K562 (cell line): Measurements from ENCODE around the gene COCH.

ENCODE experiments used
- CTCF ChIP-seq, 3 experiments: IDR thresholded peaks in 2 of 3; conservative IDR thresholded peaks in 1 of 3; 2 replicates each; pipeline ENCODE4 v1.5.1; 2011 to 2012; ENCODE audit warnings: low read length in 3 of 3, mild to moderate bottlenecking in 3 of 3, control low read depth in 2 of 3, improper control_type of control experiment in 1 of 3, inconsistent platforms in 1 of 3, low read depth in 1 of 3, mixed read lengths in 1 of 3, moderate library complexity in 1 of 3; ENCODE audit not compliant: insufficient read depth in 2 of 3
- PCBP2 ChIP-seq: fragments of 200-400 bp; formaldehyde crosslinking; IDR thresholded peaks from 2 replicates; pipeline ENCODE4 v1.6.1; 2018; ENCODE audit warnings: low read length, low read depth, mild to moderate bottlenecking, moderate library complexity; ENCODE audit not compliant: poor library complexity, severe bottlenecking
- TEAD1 ChIP-seq, 2 experiments: fragments of 450-650 bp in 1 of 2; sonication (generic) in 1 of 2; formaldehyde crosslinking; IDR thresholded peaks; 2 replicates each; pipeline versions ENCODE4 v1.4.0 to v1.8.0; 2020 to 2022; ENCODE audit warnings: mild to moderate bottlenecking in 2 of 2, missing genetic modification reagents in 1 of 2
- THAP7 ChIP-seq: fragments of 250-450 bp; sonication (Bioruptor Pico); IDR thresholded peaks from 2 replicates; pipeline ENCODE4 v1.5.0; 2021
- ZNF174 ChIP-seq: fragments of 250-450 bp; sonication (Bioruptor Pico); IDR thresholded peaks from 2 replicates; pipeline ENCODE4 v1.4.0; 2020; ENCODE audit warnings: mild to moderate bottlenecking
- ZNF445 ChIP-seq: fragments of 250-450 bp; sonication (Bioruptor Pico); IDR thresholded peaks from 2 replicates; pipeline ENCODE4 v1.4.0; 2020; ENCODE audit warnings: low read depth, mild to moderate bottlenecking, moderate library complexity

GRCh38 chr14:30848449-30849240 is 25.7 kb upstream of the COCH start:
- TF ChIP-seq THAP7 (no peak), PCBP2 (no peak), ZNF445 (no peak), TEAD1 (CRISPR knock-in tag; IDR thresholded peaks at IDR 0.05) (no peak), CTCF (IDR thresholded peaks at IDR 0.05 in 2 of 3, conservative IDR thresholded peaks at IDR 0.05 in 1 of 3; ENCODE audit: insufficient read depth in 2 of 3, low read depth in 1 of 3, low read length in 3 of 3) (no peak), ZNF174 (CRISPR knock-in tag) (no peak)
